ENCODE results near the gene PBX1. TPM values are rescaled to one million over a fixed set of nuclear protein-coding genes. Genes with fewer than 3 reads are reported as not detected.

PBX1 gene
- total RNA-seq, 1 donor from 2014 or later: 29.7 TPM

GRCh38 chr1:164743976-164744375, 185.0 kb downstream of the PBX1 start:
- Mint-ChIP-seq H3K36me3 (ENCODE audit: unreplicated experiment) (no peaks in the 10 kb centered on the region), H3K27ac (ENCODE audit: unreplicated experiment) (no peak overlapping the region), H3K9me3 (ENCODE audit: unreplicated experiment) (no peaks in the 10 kb centered on the region), H3K4me1 (ENCODE audit: unreplicated experiment) (peaks cover 17% of the 10 kb centered on the region), H3K27me3 (ENCODE audit: unreplicated experiment) (no peaks in the 10 kb centered on the region), H3K4me3 (ENCODE audit: unreplicated experiment) (no peak overlapping the region)
- TF ChIP-seq CTCF (IDR thresholded peaks at IDR 0.05): no peak
- DNase-seq (ENCODE audit: extremely low spot score, unreplicated experiment): no peak

GRCh38 chr1:164745736-164746135, 186.8 kb downstream of the PBX1 start:
- Mint-ChIP-seq H3K27me3 (ENCODE audit: unreplicated experiment) (no peaks in the 10 kb centered on the region), H3K36me3 (ENCODE audit: unreplicated experiment) (no peaks in the 10 kb centered on the region), H3K4me1 (ENCODE audit: unreplicated experiment) (peaks cover 25% of the 10 kb centered on the region), H3K9me3 (ENCODE audit: unreplicated experiment) (no peaks in the 10 kb centered on the region), H3K27ac (ENCODE audit: unreplicated experiment) (no peak overlapping the region), H3K4me3 (ENCODE audit: unreplicated experiment) (no peak overlapping the region)
- TF ChIP-seq CTCF (IDR thresholded peaks at IDR 0.05): no peak
- no peak for DNase-seq (ENCODE audit: extremely low spot score, unreplicated experiment)

GRCh38 chr1:164746632-164747031, 187.6 kb downstream of the PBX1 start:
- H3K9me3 Mint-ChIP-seq (ENCODE audit: unreplicated experiment): no peaks in the 10 kb centered on the region
- H3K4me3 Mint-ChIP-seq (ENCODE audit: unreplicated experiment): no peak overlapping the region
- DNase-seq (ENCODE audit: extremely low spot score, unreplicated experiment): no peak
- no peak overlapping the region for H3K27ac Mint-ChIP-seq (ENCODE audit: unreplicated experiment)
- no peak for TF ChIP-seq CTCF (IDR thresholded peaks at IDR 0.05)
- no peaks in the 10 kb centered on the region for H3K27me3 Mint-ChIP-seq (ENCODE audit: unreplicated experiment)
- H3K36me3 Mint-ChIP-seq (ENCODE audit: unreplicated experiment): no peaks in the 10 kb centered on the region
- H3K4me1 Mint-ChIP-seq (ENCODE audit: unreplicated experiment): peaks cover 25% of the 10 kb centered on the region

GRCh38 chr1:164748253-164748899, 189.4 kb downstream of the PBX1 start:
- no peak overlapping the region for H3K4me3 Mint-ChIP-seq (ENCODE audit: unreplicated experiment)
- H3K9me3 Mint-ChIP-seq (ENCODE audit: unreplicated experiment): no peaks in the 10 kb centered on the region
- no peak for TF ChIP-seq CTCF (IDR thresholded peaks at IDR 0.05)
- peaks cover 25% of the 10 kb centered on the region for H3K4me1 Mint-ChIP-seq (ENCODE audit: unreplicated experiment)
- H3K27me3 Mint-ChIP-seq (ENCODE audit: unreplicated experiment): no peaks in the 10 kb centered on the region
- H3K27ac Mint-ChIP-seq (ENCODE audit: unreplicated experiment): peak overlapping the region; percentile 53
- no peak for DNase-seq (ENCODE audit: extremely low spot score, unreplicated experiment)
- H3K36me3 Mint-ChIP-seq (ENCODE audit: unreplicated experiment): no peaks in the 10 kb centered on the region

- H3K4me1 Mint-ChIP-seq (ENCODE audit: unreplicated experiment): peaks cover 19% of the 10 kb centered on the region
- no peak overlapping the region for H3K4me3 Mint-ChIP-seq (ENCODE audit: unreplicated experiment)
- H3K27me3 Mint-ChIP-seq (ENCODE audit: unreplicated experiment): no peaks in the 10 kb centered on the region
- H3K9me3 Mint-ChIP-seq (ENCODE audit: unreplicated experiment): peaks cover 8% of the 10 kb centered on the region
- TF ChIP-seq CTCF (IDR thresholded peaks at IDR 0.05): no peak
- no peaks in the 10 kb centered on the region for H3K36me3 Mint-ChIP-seq (ENCODE audit: unreplicated experiment)
- no peak for DNase-seq (ENCODE audit: extremely low spot score, unreplicated experiment)
- H3K27ac Mint-ChIP-seq (ENCODE audit: unreplicated experiment): no peak overlapping the region
Measured at GRCh38 chr1:164753521-164754077, 194.6 kb downstream of the PBX1 start.

All from osteocyte (in vitro differentiated cells).